Activated naive CD8-positive, alpha-beta T cell treated with anti-CD3 and anti-CD28 coated beads, Interleukin-2, amount 50 U/mL, for 24 hours (primary cell): ENCODE measurements around the gene ANKRD30B.

ENCODE experiments used
- ATAC-seq: fragments of 150-1000 bp; cut with Tn5 transposase; one replicate; pipeline ENCODE4 v1.10.0; 2021
- DNase-seq: peaks from one replicate; pipeline ENCODE4 v3.0.0; 2021
- H3K27ac Mint-ChIP-seq: one replicate; pipeline ENCODE4 v1.8.0; 2021; ENCODE audit warnings: mild to moderate bottlenecking, mixed read lengths
- H3K27me3 Mint-ChIP-seq: one replicate; pipeline ENCODE4 v1.8.0; 2021; ENCODE audit warnings: mixed read lengths
- H3K36me3 Mint-ChIP-seq: one replicate; pipeline ENCODE4 v1.8.0; 2021; ENCODE audit warnings: low read depth, mixed read lengths
- H3K4me1 Mint-ChIP-seq: one replicate; pipeline ENCODE4 v1.8.0; 2021; ENCODE audit warnings: mixed read lengths
- H3K4me3 Mint-ChIP-seq: one replicate; pipeline ENCODE4 v1.8.0; 2021; ENCODE audit warnings: mild to moderate bottlenecking, moderate library complexity, mixed read lengths
- H3K9me3 Mint-ChIP-seq: one replicate; pipeline ENCODE4 v1.8.0; 2021; ENCODE audit warnings: mixed read lengths

Gene ANKRD30B

DNA sequence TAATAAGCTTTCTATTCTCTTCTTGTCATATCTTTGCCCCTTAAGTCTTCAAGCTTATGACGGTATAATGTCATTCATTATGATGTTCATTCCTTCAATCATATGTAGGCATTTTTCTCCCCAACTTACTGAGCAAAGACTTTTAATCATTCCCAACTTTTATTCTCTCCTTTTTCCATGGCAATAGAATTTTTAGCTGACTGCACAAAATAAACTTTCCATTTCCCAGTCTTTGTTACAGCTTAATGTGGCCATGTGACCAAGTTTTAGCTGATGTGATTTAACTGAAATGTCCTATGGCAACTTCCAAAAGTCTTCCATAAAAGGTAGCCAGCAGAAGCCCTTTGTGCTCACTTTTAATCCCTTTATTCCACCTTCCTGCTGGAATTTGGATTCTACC is 152.5 kb downstream of the ANKRD30B start:
- ATAC-seq, result no peak
- Mint-ChIP-seq H3K9me3 (no peaks in the 10 kb centered on the region), H3K4me3 (no peak overlapping the region), H3K36me3 (no peaks in the 10 kb centered on the region), H3K27me3 (no peaks in the 10 kb centered on the region), H3K27ac (no peak overlapping the region), H3K4me1 (no peaks in the 10 kb centered on the region)
- no peak for DNase-seq
